Measurements from ENCODE around the gene SHOC2.

SHOC2 gene

GRCh38 chr10:110944792-110945396, 25.5 kb downstream of the SHOC2 start:
- WGBS (ENCODE audit: insufficient coverage): 87% methylated on average over 3 of the region's 5 CpGs
- H3K4me3 ChIP-seq (ENCODE audit: control insufficient read depth in 1 of 7, extremely low read depth in 1 of 7, insufficient read depth in 4 of 7, low read depth in 2 of 7, low read length in 6 of 7): no peak overlapping the region
- H3K27ac ChIP-seq (ENCODE audit: insufficient read depth in 1 of 2, low read depth in 1 of 2, low read length in 2 of 2, poor library complexity in 1 of 2, severe bottlenecking in 2 of 2): no peak overlapping the region
- peaks cover 10 to 63% (median 24%) of the 10 kb centered on the region in 4 experiments for H3K36me3 ChIP-seq (ENCODE audit: control insufficient read depth in 4 of 4, insufficient read depth in 4 of 4, low read length in 3 of 4)
- no peaks in the 10 kb centered on the region for H3K27me3 ChIP-seq (replicated peaks in 2 of 5; ENCODE audit: control insufficient read depth in 4 of 5, insufficient read depth in 5 of 5, low read length in 4 of 5)
- POLR2A ChIA-PET: no interaction called here
- peaks cover 2 to 48% (median 8%) of the 10 kb centered on the region in 5 experiments for H3K9me3 ChIP-seq (ENCODE audit: control extremely low read depth in 1 of 5, control insufficient read depth in 4 of 5, insufficient read depth in 2 of 5, low read depth in 1 of 5, low read length in 4 of 5)
- CTCF ChIA-PET: interaction anchor here (1.5 to 4.0 kb wide), 2 partner anchors 16 to 18 kb away, joined by 3 to 13 read pairs; no protein-coding TSS in a partner anchor
- no peaks in the 10 kb centered on the region for H3K4me1 ChIP-seq (ENCODE audit: control extremely low read depth in 1 of 4, control insufficient read depth in 4 of 4, insufficient read depth in 4 of 4, low read length in 3 of 4)
- DNase-seq: no peak

- Histone ChIP-seq H3K9me3 (ENCODE audit: control extremely low read depth in 1 of 5, control insufficient read depth in 4 of 5, insufficient read depth in 2 of 5, low read depth in 1 of 5, low read length in 4 of 5) (peaks cover 2 to 48% (median 5%) of the 10 kb centered on the region in 5 experiments), H3K27ac (ENCODE audit: insufficient read depth in 1 of 2, low read depth in 1 of 2, low read length in 2 of 2, poor library complexity in 1 of 2, severe bottlenecking in 2 of 2) (no peak overlapping the region), H3K4me1 (ENCODE audit: control extremely low read depth in 1 of 4, control insufficient read depth in 4 of 4, insufficient read depth in 4 of 4, low read length in 3 of 4) (no peaks in the 10 kb centered on the region), H3K27me3 (replicated peaks in 2 of 5; ENCODE audit: control insufficient read depth in 4 of 5, insufficient read depth in 5 of 5, low read length in 4 of 5) (no peaks in the 10 kb centered on the region), H3K4me3 (ENCODE audit: control insufficient read depth in 1 of 7, extremely low read depth in 1 of 7, insufficient read depth in 4 of 7, low read depth in 2 of 7, low read length in 6 of 7) (no peak overlapping the region), H3K36me3 (ENCODE audit: control insufficient read depth in 4 of 4, insufficient read depth in 4 of 4, low read length in 3 of 4) (peaks cover 11 to 61% (median 25%) of the 10 kb centered on the region in 4 experiments)
- no peak for DNase-seq
- 100% methylated on average over 1 of the region's 1 CpG for WGBS (ENCODE audit: insufficient coverage)
- ChIA-PET POLR2A (no interaction called here), CTCF (interaction anchor here (1.3 to 4.0 kb wide), 3 partner anchors 9 to 18 kb away, joined by 3 to 13 read pairs (median 4); no protein-coding TSS in a partner anchor)
Measured at GRCh38 chr10:110946496-110946895, 27.1 kb downstream of the SHOC2 start.

- Histone ChIP-seq H3K4me3 (ENCODE audit: control insufficient read depth in 1 of 7, extremely low read depth in 1 of 7, insufficient read depth in 4 of 7, low read depth in 2 of 7, low read length in 6 of 7) (no peak overlapping the region), H3K9me3 (ENCODE audit: control extremely low read depth in 1 of 5, control insufficient read depth in 4 of 5, insufficient read depth in 2 of 5, low read depth in 1 of 5, low read length in 4 of 5) (peaks cover 2 to 48% (median 5%) of the 10 kb centered on the region in 5 experiments), H3K27me3 (replicated peaks in 2 of 5; ENCODE audit: control insufficient read depth in 4 of 5, insufficient read depth in 5 of 5, low read length in 4 of 5) (no peaks in the 10 kb centered on the region), H3K4me1 (ENCODE audit: control extremely low read depth in 1 of 4, control insufficient read depth in 4 of 4, insufficient read depth in 4 of 4, low read length in 3 of 4) (no peaks in the 10 kb centered on the region), H3K36me3 (ENCODE audit: control insufficient read depth in 4 of 4, insufficient read depth in 4 of 4, low read length in 3 of 4) (peaks cover 15 to 61% (median 25%) of the 10 kb centered on the region in 4 experiments), H3K27ac (ENCODE audit: insufficient read depth in 1 of 2, low read depth in 1 of 2, low read length in 2 of 2, poor library complexity in 1 of 2, severe bottlenecking in 2 of 2) (no peak overlapping the region)
- POLR2A ChIA-PET: interaction anchor here (0.8 kb wide), 1 partner anchor 19 kb away, joined by 7 read pairs; no protein-coding TSS in a partner anchor
- WGBS (ENCODE audit: insufficient coverage): 59% methylated on average over 3 of the region's 4 CpGs
- CTCF ChIA-PET: interaction anchor here (1.3 to 4.0 kb wide), 3 partner anchors 10 to 18 kb away, joined by 3 to 13 read pairs (median 4); no protein-coding TSS in a partner anchor
- no peak for DNase-seq
Measured at GRCh38 chr10:110947061-110947595, 27.7 kb downstream of the SHOC2 start.

GRCh38 chr10:110951381-110951780, 32.0 kb downstream of the SHOC2 start:
- no peak for DNase-seq
- no peaks in the 10 kb centered on the region for H3K4me1 ChIP-seq (ENCODE audit: control extremely low read depth in 1 of 4, control insufficient read depth in 4 of 4, insufficient read depth in 4 of 4, low read length in 3 of 4)
- ChIA-PET CTCF (no interaction called here), POLR2A (no interaction called here)
- H3K4me3 ChIP-seq (ENCODE audit: control insufficient read depth in 1 of 7, extremely low read depth in 1 of 7, insufficient read depth in 4 of 7, low read depth in 2 of 7, low read length in 6 of 7): no peak overlapping the region
- peaks cover 7 to 39% (median 13%) of the 10 kb centered on the region in 4 experiments for H3K36me3 ChIP-seq (ENCODE audit: control insufficient read depth in 4 of 4, insufficient read depth in 4 of 4, low read length in 3 of 4)
- WGBS (ENCODE audit: insufficient coverage): 100% methylated on average over 2 of the region's 4 CpGs
- no peak overlapping the region for H3K27ac ChIP-seq (ENCODE audit: insufficient read depth in 1 of 2, low read depth in 1 of 2, low read length in 2 of 2, poor library complexity in 1 of 2, severe bottlenecking in 2 of 2)
- peaks cover 0 to 32% (median 2%) of the 10 kb centered on the region in 5 experiments for H3K9me3 ChIP-seq (ENCODE audit: control extremely low read depth in 1 of 5, control insufficient read depth in 4 of 5, insufficient read depth in 2 of 5, low read depth in 1 of 5, low read length in 4 of 5)
- H3K27me3 ChIP-seq (replicated peaks in 2 of 5; ENCODE audit: control insufficient read depth in 4 of 5, insufficient read depth in 5 of 5, low read length in 4 of 5): no peaks in the 10 kb centered on the region

- Histone ChIP-seq H3K27me3 (replicated peaks in 2 of 5; ENCODE audit: control insufficient read depth in 4 of 5, insufficient read depth in 5 of 5, low read length in 4 of 5) (no peaks in the 10 kb centered on the region), H3K27ac (ENCODE audit: insufficient read depth in 1 of 2, low read depth in 1 of 2, low read length in 2 of 2, poor library complexity in 1 of 2, severe bottlenecking in 2 of 2) (no peak overlapping the region), H3K9me3 (ENCODE audit: control extremely low read depth in 1 of 5, control insufficient read depth in 4 of 5, insufficient read depth in 2 of 5, low read depth in 1 of 5, low read length in 4 of 5) (peaks cover 0 to 2% (median 0%) of the 10 kb centered on the region in 5 experiments), H3K36me3 (ENCODE audit: control insufficient read depth in 4 of 4, insufficient read depth in 4 of 4, low read length in 3 of 4) (peaks cover 0 to 8% (median 2%) of the 10 kb centered on the region in 4 experiments), H3K4me1 (ENCODE audit: control extremely low read depth in 1 of 4, control insufficient read depth in 4 of 4, insufficient read depth in 4 of 4, low read length in 3 of 4) (no peaks in the 10 kb centered on the region), H3K4me3 (ENCODE audit: control insufficient read depth in 1 of 7, extremely low read depth in 1 of 7, insufficient read depth in 4 of 7, low read depth in 2 of 7, low read length in 6 of 7) (no peak overlapping the region)
- WGBS (ENCODE audit: insufficient coverage): 100% methylated on average over 1 of the region's 1 CpG
- CTCF ChIA-PET: interaction anchor here (0.6 to 1.4 kb wide), 2 partner anchors 37 to 344 kb away, joined by 3 read pairs; no protein-coding TSS in a partner anchor
- POLR2A ChIA-PET: no interaction called here
- DNase-seq: no peak
Measured at GRCh38 chr10:110957606-110958005, 38.2 kb downstream of the SHOC2 start.

- no peak overlapping the region for H3K4me3 ChIP-seq (ENCODE audit: control insufficient read depth in 1 of 7, extremely low read depth in 1 of 7, insufficient read depth in 4 of 7, low read depth in 2 of 7, low read length in 6 of 7)
- 100% methylated on average over 1 of the region's 4 CpGs for WGBS (ENCODE audit: insufficient coverage)
- no peak overlapping the region for H3K27ac ChIP-seq (ENCODE audit: insufficient read depth in 1 of 2, low read depth in 1 of 2, low read length in 2 of 2, poor library complexity in 1 of 2, severe bottlenecking in 2 of 2)
- no peak for DNase-seq
- POLR2A ChIA-PET: no interaction called here
- no peaks in the 10 kb centered on the region for H3K27me3 ChIP-seq (replicated peaks in 2 of 5; ENCODE audit: control insufficient read depth in 4 of 5, insufficient read depth in 5 of 5, low read length in 4 of 5)
- H3K9me3 ChIP-seq (ENCODE audit: control extremely low read depth in 1 of 5, control insufficient read depth in 4 of 5, insufficient read depth in 2 of 5, low read depth in 1 of 5, low read length in 4 of 5): no peaks in the 10 kb centered on the region
- CTCF ChIA-PET: no interaction called here
- peaks cover 3 to 7% (median 5%) of the 10 kb centered on the region in 4 experiments for H3K36me3 ChIP-seq (ENCODE audit: control insufficient read depth in 4 of 4, insufficient read depth in 4 of 4, low read length in 3 of 4)
- H3K4me1 ChIP-seq (ENCODE audit: control extremely low read depth in 1 of 4, control insufficient read depth in 4 of 4, insufficient read depth in 4 of 4, low read length in 3 of 4): no peaks in the 10 kb centered on the region
Measured at GRCh38 chr10:110959379-110960332, 40.3 kb downstream of the SHOC2 start.

Measured in common myeloid progenitor, CD34-positive (primary cell).